BJ (cell line): Measurements from ENCODE around the gene IL22RA1. TPM values are rescaled to one million over a fixed set of nuclear protein-coding genes. Genes with fewer than 3 reads are reported as not detected.

Experiments used
- CTCF ChIA-PET: fragments of 350-600 bp; formaldehyde crosslinking; extraction: SDS; loops from one replicate; lab custom pipeline; 2021; ENCODE audit warnings: antibody characterized with exemption, inconsistent platforms; lab: Yijun Ruan, JAX
- POLR2A ChIA-PET: fragments of 300-600 bp; sonication (Branson Sonifier 250); formaldehyde crosslinking; extraction: SDS; loops from one replicate; lab custom pipeline; 2021; ENCODE audit warnings: antibody characterized with exemption; lab: Charles Lee
- DNase-seq: peaks from one replicate; pipeline ENCODE4 v3.0.0-alpha.2; 2011; ENCODE audit warnings: low read depth
- H3K27me3 ChIP-seq: 2 replicates; pipeline ENCODE4 v1.6.0; 2011; ENCODE audit warnings: low read length; ENCODE audit not compliant: control insufficient read depth, insufficient read depth
- H3K36me3 ChIP-seq: 2 replicates; pipeline ENCODE4 v1.5.1; 2011; ENCODE audit warnings: low read length; ENCODE audit not compliant: control insufficient read depth, insufficient read depth
- H3K4me3 ChIP-seq: 2 replicates; pipeline ENCODE4 v1.5.1; 2011; ENCODE audit warnings: low read depth, mild to moderate bottlenecking, control low read depth, low read length
- CTCF ChIP-seq: IDR thresholded peaks from 2 replicates; pipeline ENCODE4 v1.5.1; 2011; ENCODE audit warnings: low read depth, mild to moderate bottlenecking, control low read depth, inconsistent platforms, low read length, moderate library complexity; ENCODE audit not compliant: insufficient read depth
- polyA plus RNA-seq: library from polyadenylated mRNA; depleted of rRNA; stranded (reverse); fragments of >200 nt; gene quantifications from 2 replicates; pipeline ENCODE4 v1.2.3, GENCODE V29; 2011

The IL22RA1 gene
- polyA plus RNA-seq, 1 experiment: not detected

GRCh38 chr1:24118410-24119242, 24.3 kb downstream of the IL22RA1 start:
- Histone ChIP-seq H3K4me3 (no peak overlapping the region), H3K27me3 (0 out of 2 replicates have a peak, but pooled peaks cover 2% of the 10 kb centered on the region)
- POLR2A ChIA-PET: no interaction called here

GRCh38 chr1:24117722-24118409, 25.1 kb downstream of the IL22RA1 start:
- 0 out of 2 replicates have a peak, but pooled peaks cover 2% of the 10 kb centered on the region for H3K27me3 ChIP-seq
- H3K4me3 ChIP-seq: no peak overlapping the region
- ChIA-PET POLR2A (no interaction called here), CTCF (interaction anchor here (4.0 kb wide), 1 partner anchor 32 kb away, joined by 20 read pairs; no protein-coding TSS in a partner anchor)
- no peak for TF ChIP-seq CTCF
- DNase-seq: no peak
- H3K36me3 ChIP-seq: no peaks in the 10 kb centered on the region

More at GRCh38 chr1:24118410-24119242, 24.3 kb downstream of the IL22RA1 start:
- no peaks in the 10 kb centered on the region for H3K36me3 ChIP-seq
- no peak for TF ChIP-seq CTCF
- no peak for DNase-seq
- CTCF ChIA-PET: interaction anchor here (1.1 to 4.0 kb wide), 2 partner anchors 31 to 309 kb away, joined by 6 to 20 read pairs; no protein-coding TSS in a partner anchor

GRCh38 chr1:24117132-24117531, 25.8 kb downstream of the IL22RA1 start:
- Histone ChIP-seq H3K27me3 (0 out of 2 replicates have a peak, but pooled peaks cover 2% of the 10 kb centered on the region), H3K36me3 (no peaks in the 10 kb centered on the region), H3K4me3 (no peak overlapping the region)
- POLR2A ChIA-PET: no interaction called here
- TF ChIP-seq CTCF: no peak
- CTCF ChIA-PET: interaction anchor here (4.0 kb wide), 1 partner anchor 33 kb away, joined by 20 read pairs; no protein-coding TSS in a partner anchor
- DNase-seq: no peak

GRCh38 chr1:24114753-24115152, 28.2 kb downstream of the IL22RA1 start:
- POLR2A ChIA-PET: no interaction called here
- Histone ChIP-seq H3K4me3 (no peak overlapping the region), H3K27me3 (0 out of 2 replicates have a peak, but pooled peaks cover 2% of the 10 kb centered on the region), H3K36me3 (no peaks in the 10 kb centered on the region)
- DNase-seq: no peak
- CTCF ChIA-PET: no interaction called here
- TF ChIP-seq CTCF: no peak

GRCh38 chr1:24113641-24114033, 29.3 kb downstream of the IL22RA1 start:
- ChIA-PET POLR2A (no interaction called here), CTCF (no interaction called here)
- H3K27me3 ChIP-seq: 0 out of 2 replicates have a peak, but pooled peaks cover 2% of the 10 kb centered on the region
- no peak for TF ChIP-seq CTCF
- no peak overlapping the region for H3K4me3 ChIP-seq
- no peaks in the 10 kb centered on the region for H3K36me3 ChIP-seq
- no peak for DNase-seq
